GM18507 (cell line): ENCODE data around the gene COMMD7.

Source experiments
- DNase-seq: peaks from one replicate; pipeline ENCODE4 v3.0.0; 2011; ENCODE audit warnings: low read depth; ENCODE audit not compliant: insufficient read length; ENCODE audit errors: extremely low spot score
- FAIRE-seq: peaks from 2 replicates; lab custom pipeline; 2011; peaks lifted over from hg19 to GRCh38; lab: Jason Lieb, UNC

The COMMD7 gene

DNA sequence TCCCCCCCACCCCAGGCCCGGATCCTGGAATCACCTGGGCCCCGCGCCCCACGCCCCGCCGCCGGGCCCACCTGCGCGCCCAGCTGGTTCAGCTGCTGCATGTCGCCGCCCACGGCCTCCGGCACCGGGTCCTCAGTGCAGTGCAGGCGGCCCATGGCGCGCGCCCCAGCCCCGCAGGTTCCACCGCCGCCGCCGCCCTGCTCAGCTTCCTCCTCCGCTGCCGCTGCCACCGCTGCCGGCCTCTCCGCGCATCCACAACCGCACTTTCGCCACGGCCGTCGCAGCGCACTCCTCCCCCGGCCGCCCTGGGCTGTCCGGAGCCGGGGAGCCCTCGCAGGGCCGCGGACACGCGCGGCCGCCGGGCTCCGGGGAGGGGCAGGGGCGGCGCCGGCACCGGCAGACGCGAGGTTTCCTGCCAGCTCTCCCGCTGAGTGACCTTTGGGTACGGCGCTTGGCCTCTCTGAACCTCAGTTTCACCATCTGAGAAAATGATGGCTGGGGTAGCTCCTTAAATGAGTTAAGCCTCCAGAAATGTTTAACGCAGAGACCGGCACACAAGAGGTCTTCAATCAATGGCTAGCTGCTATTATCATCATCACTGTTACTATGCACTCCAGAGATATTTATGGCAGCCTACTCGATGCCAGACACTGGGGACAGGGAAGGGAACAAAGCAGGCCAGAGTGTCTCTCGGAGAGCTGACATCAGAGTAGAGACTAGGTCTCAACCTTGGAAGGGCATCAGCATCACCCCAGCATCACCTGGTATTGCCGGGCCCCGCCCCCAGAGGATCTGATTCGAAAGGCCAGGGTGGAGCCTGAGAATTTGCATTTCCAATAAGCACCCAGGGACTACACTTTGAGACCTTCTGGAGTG lies at the start of gene COMMD7:
COMMD7 (minus strand) TSS at position 231 of the 876 bp plus-strand sequence; CDS start at position 155, 76 bp downstream.
- no peak for DNase-seq
- FAIRE-seq = peak; percentile 75

DNA sequence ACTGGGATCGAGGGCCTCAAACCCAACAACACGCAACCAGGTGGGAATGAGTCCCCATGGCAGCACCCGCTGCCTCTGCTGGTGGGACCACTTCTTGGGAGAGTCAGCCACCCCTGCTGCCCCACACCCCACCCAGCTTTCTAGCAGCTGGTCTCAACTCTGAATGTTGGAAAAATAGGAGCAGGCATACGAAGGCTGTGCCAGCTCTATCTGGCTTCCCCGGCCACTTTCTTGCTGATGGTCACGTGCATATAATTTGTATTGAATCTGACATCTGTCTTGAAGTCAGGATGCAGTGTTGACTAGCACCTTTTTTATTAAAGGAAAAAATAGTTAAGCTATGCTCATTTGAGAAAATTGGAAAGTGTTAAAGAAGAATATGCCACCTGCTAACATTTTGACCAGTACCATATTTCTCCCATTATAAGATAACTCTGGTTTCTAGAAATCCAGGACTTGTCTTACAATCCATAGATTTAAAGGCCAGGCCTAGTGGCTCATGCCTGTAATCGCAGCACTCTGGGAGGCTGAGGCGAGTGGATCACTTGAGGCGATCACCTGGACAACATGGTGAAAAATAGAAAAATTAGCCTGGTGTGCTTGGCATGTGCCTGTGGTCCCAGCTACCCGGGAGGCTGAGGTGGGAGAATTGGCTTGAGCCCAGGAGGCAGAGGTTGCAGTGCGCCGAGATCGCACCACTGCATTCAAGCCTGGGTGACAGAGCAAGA lies 49.6 kb upstream of the COMMD7 start:
- peak; percentile 41 for FAIRE-seq
- no peak for DNase-seq

DNA sequence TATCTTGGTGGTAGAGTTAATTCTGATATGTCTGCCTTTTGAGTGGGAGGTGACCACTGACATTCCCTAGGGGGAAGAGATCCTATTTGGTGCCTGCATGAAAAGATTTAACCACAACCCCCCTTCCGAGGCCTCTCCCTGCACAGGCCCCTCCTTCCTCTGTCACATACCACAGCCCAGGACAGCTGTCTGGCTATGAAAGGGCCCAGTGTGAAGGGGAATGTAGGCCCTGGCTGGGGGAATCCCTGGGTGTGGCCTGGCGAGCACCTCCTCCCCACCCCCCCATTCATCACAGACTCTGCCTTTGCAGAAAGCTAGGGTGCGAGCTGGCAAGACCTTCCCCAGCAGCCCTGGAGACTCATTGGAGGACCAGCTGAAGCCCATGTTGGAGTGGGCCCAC lies 49.0 kb upstream of the COMMD7 start:
- FAIRE-seq = peak; percentile 75
- peak; percentile 54 for DNase-seq

DNA sequence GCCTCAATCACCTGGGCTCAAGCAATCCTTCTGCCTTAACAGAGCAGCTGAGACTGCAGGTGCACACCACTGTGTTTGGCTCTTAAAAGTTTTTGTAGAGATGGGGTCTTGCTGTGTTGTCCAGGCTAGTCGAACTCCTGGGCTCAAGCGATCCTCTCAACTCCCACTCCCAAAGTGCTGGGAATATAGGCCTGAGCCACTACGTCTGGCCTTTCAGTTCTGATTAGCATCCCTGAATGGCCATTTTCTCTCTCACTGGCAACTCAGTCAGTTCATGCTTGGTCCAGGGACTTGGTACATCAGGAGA lies 47.4 kb upstream of the COMMD7 start:
- DNase-seq (no peak), FAIRE-seq (no peak)

DNA sequence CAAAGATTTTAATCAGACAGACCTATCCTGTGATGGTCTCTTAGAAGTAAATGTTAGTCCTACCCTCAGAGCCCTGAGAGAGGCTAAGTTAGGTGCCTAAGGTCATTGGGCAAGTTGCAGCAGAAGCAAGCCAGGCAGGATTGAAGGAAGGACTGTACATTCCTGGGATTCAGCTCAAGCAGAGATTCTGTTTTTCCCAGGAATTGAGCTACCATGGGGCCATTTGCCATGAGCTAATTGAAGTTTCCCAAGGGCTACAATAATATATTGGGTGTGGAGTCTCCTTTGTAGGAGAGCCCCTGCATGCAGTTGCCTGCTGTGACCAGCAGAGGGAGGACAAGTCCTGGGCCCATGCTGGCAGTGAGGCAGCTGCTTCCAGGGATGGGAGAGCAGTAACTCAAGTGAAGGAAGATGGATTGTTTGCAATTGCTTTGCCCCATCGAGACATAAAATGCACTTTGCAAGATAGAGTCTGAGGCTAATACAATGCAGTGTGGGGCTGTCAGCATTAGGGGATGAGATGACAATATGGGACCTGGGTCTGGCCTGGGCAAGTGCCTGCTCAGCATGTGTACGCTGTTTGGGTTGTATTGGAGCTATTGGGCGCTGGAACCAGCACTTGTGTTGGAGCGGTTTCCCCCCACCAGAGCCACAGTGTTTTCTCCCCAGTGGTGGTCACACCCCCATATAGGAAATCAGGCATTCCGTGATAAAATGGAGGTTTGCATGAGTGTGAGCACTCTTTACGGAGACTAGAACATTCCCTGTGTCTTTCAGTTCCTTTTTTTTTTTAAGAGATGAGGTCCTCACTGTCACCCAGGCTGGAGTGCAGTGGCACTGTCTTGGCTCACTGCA lies 46.9 kb upstream of the COMMD7 start:
- FAIRE-seq = peak; percentile 77
- DNase-seq = peak; percentile 74

DNA sequence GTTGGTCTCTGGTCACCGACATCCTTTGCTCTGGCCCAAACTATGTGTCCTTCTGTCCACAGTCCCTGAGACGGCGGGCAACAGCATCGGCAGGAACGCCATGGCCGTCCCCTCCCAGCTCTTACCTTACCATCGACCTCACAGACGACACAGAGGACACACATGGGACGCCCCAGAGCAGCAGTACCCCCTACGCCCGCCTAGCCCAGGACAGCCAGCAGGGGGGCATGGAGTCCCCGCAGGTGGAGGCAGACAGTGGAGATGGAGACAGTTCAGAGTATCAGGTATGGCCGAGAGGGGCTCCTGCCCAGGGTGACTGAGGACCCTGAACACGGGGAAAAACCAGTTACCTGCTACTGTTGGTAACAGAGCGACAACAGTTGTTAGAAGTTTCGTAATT lies 43.9 kb upstream of the COMMD7 start:
- DNase-seq (no peak), FAIRE-seq (no peak)

DNA sequence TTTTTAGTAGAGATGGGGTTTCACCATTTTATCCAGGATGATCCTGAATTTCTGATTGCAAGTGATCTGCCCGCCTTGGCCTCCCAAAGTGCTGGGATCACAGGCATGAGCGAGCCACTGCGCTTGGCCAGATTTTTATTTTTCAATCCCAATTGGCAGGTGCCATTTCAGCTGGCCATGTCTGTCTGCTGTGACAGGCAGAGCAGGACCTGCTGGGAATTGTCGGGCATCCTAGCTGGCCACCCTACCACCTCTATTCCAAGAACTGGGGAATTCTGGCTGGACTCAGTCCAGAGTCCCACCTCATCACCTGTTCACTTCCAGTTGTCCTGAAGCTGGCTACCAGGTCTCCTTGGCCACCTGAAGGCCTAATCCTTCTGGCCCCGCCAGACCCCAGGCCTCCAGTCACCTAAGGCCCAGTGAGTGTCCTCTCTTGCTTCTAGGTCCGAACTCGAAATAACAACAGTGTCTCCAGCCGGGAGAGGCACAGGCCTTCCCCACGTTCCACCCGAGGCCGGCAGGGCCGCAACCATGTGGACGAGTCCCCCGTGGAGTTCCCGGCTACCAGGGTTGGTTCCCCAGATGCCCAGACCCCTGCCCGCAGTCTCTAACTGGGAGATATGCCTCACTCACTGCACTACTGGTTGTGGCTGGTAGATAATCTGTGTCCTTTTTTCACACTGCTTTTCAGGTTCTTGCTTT lies 42.9 kb upstream of the COMMD7 start:
- no peak for FAIRE-seq
- no peak for DNase-seq

DNA sequence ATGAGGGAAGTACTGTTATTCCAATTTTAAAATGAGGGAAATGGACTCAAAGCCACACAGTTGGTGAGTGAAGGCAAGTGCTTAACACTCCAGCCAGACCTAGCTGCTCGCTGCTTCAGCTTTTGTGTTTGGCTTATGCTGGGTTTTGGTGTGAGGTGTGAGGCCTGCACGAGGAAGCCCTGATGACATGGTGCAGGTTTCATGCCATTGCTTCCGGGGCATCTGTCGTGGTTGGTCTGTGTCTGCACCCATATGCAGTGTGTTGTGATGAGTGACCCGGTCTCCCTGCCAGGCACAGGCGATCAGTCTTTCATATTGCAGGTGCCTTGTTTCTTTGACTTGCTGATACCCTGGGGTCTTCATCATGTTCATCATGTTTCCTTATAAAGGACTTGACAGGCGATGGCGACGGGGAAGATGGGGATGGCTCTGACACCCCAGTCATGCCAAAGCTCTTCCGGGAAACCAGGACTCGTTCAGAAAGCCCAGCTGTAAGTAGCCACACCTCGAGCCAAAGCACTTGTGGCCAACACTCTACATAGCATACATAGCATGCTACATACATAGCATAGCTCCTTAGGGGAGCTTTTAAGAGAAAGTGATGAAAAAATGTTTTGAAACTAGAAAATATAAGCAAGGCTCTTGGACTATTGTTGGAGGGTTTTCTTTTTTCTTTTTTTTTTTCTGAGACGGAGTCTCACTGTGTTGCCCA lies 41.3 kb upstream of the COMMD7 start:
- FAIRE-seq (no peak), DNase-seq (no peak)

DNA sequence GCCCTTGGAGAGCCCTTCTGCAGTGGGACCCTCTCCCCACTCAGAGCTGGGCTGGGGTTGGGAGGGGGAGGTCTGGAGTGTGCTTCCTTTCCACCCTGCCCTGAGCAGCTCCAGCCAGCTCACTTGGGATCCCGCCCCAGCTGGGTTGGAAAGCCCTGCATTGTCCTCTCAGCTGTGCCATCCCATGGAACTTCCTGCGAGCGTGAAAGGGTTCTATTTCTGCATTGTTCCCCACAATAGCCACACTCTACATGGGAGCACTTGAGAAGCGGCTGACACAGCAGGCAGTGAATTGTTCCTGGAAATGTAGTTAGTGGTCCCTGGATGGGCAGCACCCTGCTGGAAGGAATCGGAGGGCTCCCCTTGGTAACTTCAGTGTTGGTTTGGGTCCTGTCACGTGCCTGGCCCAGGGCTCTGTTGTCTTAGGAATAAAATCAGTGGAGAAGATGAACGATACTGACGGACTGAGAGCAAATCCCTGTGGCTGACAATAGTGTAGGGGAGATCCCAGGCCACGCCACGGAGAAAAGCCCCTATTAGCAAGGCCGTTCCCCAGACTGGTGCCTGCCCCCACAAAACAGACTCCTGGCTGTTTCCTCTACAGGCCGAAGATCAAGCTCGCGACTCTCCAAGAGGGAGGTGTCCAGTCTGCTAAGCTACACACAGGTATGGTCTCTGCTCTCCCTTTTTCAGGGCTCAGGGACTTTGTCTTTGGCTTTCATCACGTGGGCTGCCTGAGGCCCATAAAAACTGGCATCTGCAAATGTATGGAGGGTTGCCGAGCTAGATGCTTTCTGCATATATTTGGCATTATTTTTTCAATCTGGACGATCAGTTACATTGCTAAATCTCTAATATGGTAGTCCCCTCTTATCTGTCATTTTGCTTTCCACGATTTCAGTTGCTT lies 37.7 kb upstream of the COMMD7 start:
- no peak for DNase-seq
- no peak for FAIRE-seq

DNA sequence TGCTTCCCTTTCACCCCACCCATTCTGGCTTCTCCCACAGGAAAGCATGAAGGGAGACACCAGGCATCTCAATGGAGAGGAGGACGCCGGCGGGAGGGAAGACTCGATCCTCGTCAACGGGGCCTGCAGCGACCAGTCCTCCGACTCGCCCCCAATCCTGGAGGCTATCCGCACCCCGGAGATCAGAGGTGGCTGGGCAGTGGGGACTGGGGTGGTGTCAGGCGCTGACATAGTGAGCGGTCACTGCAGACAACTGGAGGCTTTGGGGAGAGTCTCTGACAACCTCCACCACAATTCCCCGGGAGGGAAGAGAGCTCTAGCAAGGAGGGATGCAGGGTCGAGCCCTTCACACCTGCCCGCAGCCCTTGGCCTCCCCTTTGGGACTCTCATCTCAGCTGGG lies 37.0 kb upstream of the COMMD7 start:
- DNase-seq (no peak), FAIRE-seq (no peak)

DNA sequence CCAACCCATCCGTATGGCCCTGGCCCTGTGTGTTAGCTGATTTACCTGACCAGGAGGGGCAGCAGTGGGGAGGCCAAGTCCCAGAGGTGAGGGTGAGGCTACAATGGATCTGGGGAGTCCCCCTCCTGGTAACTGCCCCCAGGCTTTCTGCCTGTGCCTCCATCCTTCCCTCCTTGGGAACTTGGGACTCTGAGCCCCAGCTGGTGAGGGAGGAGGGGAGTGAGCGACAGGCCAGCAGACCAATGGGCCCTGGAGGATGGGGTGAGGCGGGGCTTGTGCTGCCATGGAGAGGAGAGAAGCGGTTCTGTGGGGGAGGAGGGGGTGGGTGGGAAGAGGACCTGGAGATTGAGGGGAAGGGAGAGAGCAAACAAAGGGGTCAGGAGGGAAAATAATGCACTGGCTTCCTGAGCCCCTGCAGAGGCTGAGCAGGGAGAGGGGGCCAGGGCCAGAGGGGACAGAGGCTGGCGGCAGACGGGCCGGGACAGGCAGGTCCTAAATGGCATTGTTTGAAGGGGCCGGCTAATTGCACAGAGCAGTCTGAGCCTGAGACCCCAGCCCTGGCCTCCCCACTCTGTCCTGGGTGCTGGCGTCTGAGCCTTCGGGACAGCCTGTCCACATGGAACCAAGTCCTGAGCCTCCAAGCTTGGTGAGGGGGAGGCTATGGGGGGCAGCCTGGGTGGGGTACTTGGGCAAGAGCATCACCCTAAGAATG lies 36.4 kb upstream of the COMMD7 start:
- FAIRE-seq (no peak), DNase-seq (no peak)

DNA sequence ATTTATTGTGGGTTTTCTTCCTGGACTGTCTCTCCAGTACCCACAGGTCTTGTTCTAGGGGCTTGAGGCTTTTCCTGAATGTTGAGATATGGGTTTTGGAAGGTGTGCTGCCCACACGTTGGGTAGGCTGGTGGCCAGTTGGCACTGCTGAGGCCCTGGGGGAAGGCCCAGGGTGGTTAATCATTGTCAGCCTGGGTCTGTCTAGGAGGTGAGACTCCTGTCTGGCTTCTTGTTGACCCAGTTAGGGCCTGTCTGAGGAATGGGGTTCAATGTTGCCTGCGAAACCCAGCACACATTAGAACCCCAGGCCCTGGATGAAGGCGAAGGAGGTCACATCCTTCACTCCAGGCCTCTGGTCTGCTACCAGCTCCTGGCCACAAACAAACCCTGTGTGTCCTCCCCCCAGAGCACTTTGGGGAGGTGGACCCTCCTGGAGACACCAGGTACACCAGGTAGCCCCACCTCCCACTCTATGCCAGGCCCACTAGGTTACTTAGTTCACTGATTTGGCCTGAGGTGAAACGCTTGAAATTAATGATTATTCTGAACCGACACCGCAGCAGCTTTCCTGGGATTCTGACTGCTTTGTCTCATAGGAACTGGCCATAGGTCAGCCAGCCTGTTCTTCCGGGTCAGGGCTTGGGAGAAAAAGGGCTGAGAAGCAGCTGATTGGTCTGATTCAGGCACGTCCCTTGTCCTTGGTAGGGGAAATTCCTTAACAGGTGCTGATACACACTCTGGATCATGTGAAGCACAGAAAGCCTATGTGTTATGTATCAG lies 34.1 kb upstream of the COMMD7 start:
- FAIRE-seq (no peak), DNase-seq (no peak)

DNA sequence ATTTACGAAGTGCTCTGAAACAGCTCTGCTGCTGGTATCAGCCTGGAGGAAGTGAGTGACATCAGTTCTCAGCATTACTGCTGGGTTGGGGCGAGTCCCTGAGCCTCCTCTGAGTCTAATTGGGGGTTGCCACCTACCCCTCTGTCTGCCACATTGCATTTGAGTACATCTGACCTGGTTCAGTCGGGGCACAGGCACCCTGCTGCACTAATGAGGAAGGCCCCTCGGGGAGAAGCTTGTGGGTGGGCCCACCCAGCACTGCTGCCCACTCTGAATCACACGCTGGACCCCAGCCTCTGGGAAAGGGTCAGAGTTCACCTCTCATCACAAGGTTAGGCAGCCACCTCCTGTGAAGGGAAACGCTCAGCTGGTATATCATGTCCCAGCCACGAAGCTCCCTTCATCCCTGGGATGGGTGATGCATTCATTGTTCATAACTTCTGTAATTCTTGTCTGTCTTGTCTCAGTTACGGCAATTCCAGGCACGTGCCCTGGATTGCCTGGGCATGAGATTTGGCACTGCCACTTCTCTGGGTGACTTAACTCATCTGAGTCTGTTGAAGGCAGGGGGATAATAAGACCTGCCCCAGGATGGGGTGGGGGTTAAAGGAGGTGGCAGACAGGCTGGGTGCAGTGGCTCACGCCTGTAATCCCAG lies 32.2 kb upstream of the COMMD7 start:
- no peak for DNase-seq
- FAIRE-seq = no peak

DNA sequence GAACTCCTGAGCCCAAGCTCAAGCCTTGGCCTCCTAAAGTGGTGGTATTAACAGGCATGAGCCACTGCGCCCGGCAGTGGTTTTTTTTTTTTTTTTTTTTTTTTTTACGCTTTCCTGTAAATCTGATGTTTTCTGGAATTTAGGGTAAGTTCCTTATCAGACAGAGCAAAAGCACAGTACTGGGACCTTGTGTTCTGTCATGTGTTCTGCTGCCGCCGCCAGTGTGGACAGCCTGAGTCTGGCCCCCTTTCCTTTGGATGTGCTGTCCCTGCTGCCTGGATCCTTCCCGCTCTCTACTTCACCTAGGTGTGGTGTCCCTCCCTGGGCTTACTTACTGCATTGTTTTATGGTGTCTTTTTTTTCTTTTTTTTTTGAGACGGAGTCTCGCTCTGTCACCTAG lies 30.6 kb upstream of the COMMD7 start:
- DNase-seq (no peak), FAIRE-seq (no peak)

DNA sequence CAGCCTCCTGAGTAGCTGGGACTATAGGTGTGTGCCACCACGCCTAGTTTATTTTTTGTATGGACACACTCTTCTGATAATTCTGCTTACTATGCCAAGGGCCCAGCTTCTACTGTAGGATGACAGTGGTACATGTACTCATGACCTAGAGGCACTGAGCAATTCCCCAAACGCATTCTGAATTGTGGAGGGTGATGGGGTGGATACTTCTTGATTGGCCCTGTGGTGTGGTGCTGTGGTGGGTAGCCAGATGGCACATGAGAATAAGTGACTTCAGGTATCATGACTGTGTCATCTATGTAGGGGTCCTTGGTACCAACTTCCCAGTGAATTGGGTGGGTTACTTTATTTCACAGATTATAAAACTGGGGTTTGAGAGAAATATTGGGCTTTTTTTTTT lies 30.0 kb upstream of the COMMD7 start:
- DNase-seq = no peak
- FAIRE-seq = no peak

DNA sequence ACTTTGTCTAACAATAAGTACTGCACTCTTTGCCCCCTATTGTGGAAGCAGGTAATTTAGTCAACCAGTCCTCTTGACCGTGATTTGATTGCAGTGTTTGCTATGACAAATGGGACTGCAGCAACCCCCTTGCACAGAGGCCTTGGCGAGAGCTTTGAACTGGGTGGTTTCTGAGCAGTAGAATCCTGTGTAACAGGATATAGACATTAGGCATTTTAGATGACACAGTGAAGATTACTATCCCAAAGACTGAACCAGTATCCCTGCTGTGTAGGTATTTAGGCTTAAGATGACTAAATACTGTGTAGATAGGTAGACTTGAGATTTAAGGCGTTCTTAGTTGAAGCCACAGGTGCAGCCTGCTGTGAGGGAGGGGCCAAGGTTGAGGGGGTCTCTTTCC lies 28.8 kb upstream of the COMMD7 start:
- DNase-seq (no peak), FAIRE-seq (no peak)
